Type B pancreatic cell (in vitro differentiated cells): Measurements from ENCODE around the gene CASZ1. TPM values are rescaled to one million over a fixed set of nuclear protein-coding genes. Genes with fewer than 3 reads are reported as not detected.

Experiments
- DNase-seq: peaks from one replicate; pipeline ENCODE4 v3.0.0; 2021; ENCODE audit warnings: mixed read lengths; ENCODE audit not compliant: unreplicated experiment; ENCODE audit errors: extremely low spot score
- H3K27ac Mint-ChIP-seq: 2 replicates; pipeline ENCODE4 v1.8.0; 2021; ENCODE audit warnings: mild to moderate bottlenecking, mixed read lengths
- H3K27me3 Mint-ChIP-seq: 2 replicates; pipeline ENCODE4 v1.8.0; 2021; ENCODE audit warnings: mixed read lengths
- H3K36me3 Mint-ChIP-seq: 2 replicates; pipeline ENCODE4 v1.8.0; 2021; ENCODE audit warnings: mixed read lengths
- H3K4me1 Mint-ChIP-seq: one replicate; pipeline ENCODE4 v1.8.0; 2021; ENCODE audit warnings: mixed read lengths; ENCODE audit not compliant: unreplicated experiment
- H3K4me3 Mint-ChIP-seq: 2 replicates; pipeline ENCODE4 v1.8.0; 2021; ENCODE audit warnings: mild to moderate bottlenecking, mixed read lengths
- H3K9me3 Mint-ChIP-seq: 2 replicates; pipeline ENCODE4 v1.8.0; 2021; ENCODE audit warnings: mixed read lengths
- total RNA-seq: library from RNA; stranded (reverse); gene quantifications from 2 replicates; pipeline ENCODE4 v1.2.1, GENCODE V29; 2021; ENCODE audit warnings: low replicate concordance
- TF ChIP-seq, protein P1 (sequence below): fragments of 200-600 bp; sonication (generic); conservative IDR thresholded peaks from 2 replicates; pipeline ENCODE4 v1.5.0; 2021; ENCODE audit warnings: antibody characterized with exemption, mild to moderate bottlenecking

Gene CASZ1
- total RNA-seq, 1 donor from 2014 or later: 15.7 TPM

DNA sequence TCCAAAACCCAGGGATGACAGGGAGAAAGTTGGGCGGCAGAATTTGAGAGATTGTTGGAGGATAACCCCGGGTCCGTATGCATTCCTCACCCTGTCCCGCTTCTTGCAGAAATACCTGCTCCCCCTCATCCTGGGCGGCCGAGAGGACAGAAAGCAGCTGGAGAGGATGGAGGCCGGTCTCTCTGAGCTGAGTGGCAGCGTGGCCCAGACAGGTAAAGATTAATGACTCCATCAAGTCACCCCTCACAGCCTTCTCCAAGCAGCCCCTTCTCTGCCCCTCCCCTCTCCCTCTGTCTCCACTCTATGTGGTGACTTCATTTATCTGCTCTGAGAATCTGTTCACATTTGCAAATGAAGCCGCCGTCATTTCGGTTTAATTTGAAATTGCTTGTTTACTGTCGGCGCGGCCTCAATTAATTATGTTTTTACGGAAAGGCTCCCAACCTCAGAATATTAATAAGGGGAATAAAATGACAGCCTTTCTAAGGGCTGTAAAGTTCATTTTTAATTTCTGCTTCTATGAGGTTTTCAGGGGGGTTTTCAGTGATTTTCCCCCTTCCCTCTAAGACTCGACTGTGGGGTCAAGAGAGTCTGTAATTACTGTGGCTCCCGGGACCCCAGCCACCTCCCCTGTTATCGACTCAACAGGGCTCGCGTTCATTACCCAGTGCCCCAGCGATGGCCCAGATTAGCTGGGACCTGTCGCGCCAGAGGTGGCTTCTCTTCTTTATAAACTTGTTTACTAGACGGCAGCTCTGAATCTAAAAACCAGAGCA, 173.3 kb downstream of the CASZ1 start:
- no peak for DNase-seq

DNA sequence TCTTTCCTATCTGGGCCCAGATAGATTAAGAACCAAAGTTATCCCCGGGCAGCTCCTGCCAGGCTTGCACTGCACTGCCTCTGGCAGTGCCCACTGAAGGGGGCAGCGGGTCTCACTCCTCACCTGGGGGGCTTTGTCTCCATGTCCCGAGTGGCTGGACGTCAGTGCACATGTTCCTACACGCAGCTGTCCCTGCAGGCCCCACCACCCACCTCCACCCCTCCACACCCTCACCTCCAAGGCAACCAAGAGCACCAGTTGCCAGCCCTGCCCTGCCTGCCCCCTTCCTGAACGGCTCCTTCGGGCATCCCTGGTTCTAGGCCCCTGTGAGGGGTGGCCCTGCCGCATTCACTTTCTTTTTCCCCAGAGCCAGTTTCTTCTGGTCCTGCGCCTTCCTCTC, 174.5 kb downstream of the CASZ1 start:
- no peak overlapping the region for H3K4me3 Mint-ChIP-seq
- H3K27ac Mint-ChIP-seq: no peak overlapping the region
- H3K36me3 Mint-ChIP-seq: peaks cover 12% of the 10 kb centered on the region
- TF ChIP-seq, protein P1, sequence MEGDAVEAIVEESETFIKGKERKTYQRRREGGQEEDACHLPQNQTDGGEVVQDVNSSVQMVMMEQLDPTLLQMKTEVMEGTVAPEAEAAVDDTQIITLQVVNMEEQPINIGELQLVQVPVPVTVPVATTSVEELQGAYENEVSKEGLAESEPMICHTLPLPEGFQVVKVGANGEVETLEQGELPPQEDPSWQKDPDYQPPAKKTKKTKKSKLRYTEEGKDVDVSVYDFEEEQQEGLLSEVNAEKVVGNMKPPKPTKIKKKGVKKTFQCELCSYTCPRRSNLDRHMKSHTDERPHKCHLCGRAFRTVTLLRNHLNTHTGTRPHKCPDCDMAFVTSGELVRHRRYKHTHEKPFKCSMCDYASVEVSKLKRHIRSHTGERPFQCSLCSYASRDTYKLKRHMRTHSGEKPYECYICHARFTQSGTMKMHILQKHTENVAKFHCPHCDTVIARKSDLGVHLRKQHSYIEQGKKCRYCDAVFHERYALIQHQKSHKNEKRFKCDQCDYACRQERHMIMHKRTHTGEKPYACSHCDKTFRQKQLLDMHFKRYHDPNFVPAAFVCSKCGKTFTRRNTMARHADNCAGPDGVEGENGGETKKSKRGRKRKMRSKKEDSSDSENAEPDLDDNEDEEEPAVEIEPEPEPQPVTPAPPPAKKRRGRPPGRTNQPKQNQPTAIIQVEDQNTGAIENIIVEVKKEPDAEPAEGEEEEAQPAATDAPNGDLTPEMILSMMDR: no peak
- H3K9me3 Mint-ChIP-seq: no peaks in the 10 kb centered on the region
- peaks cover 20% of the 10 kb centered on the region for H3K4me1 Mint-ChIP-seq
- DNase-seq: no peak
- H3K27me3 Mint-ChIP-seq: no peaks in the 10 kb centered on the region

More for the DNA sequence above, 173.3 kb downstream of the CASZ1 start:
- Mint-ChIP-seq H3K4me3 (no peak overlapping the region), H3K27me3 (no peaks in the 10 kb centered on the region), H3K9me3 (no peaks in the 10 kb centered on the region), H3K4me1 (peaks cover 20% of the 10 kb centered on the region), H3K27ac (no peak overlapping the region), H3K36me3 (peaks cover 12% of the 10 kb centered on the region)
- TF ChIP-seq, protein P1: no peak

DNA sequence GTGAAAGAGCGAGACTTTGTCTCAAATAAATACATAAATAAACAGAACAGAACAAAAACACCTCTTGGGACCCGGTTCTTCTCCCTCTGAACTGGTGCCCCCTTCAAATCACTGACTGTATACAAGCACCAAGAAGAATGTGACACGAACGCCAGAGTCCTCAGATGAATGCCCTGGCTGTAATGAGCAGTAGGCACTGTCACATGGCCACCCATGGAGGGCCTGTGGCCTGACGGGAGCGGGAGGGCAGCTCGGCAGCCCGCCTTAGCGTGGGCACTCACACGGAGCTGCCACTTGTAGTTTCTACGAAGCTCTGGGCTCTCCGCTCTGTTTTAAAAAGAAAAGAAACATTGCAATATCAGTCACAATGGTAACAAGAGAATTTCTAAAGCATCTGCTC, 175.7 kb downstream of the CASZ1 start:
- Mint-ChIP-seq H3K27me3 (no peaks in the 10 kb centered on the region), H3K4me1 (peaks cover 19% of the 10 kb centered on the region), H3K27ac (no peak overlapping the region), H3K4me3 (no peak overlapping the region), H3K9me3 (no peaks in the 10 kb centered on the region), H3K36me3 (peaks cover 9% of the 10 kb centered on the region)
- DNase-seq: no peak
- TF ChIP-seq, protein P1: no peak

DNA sequence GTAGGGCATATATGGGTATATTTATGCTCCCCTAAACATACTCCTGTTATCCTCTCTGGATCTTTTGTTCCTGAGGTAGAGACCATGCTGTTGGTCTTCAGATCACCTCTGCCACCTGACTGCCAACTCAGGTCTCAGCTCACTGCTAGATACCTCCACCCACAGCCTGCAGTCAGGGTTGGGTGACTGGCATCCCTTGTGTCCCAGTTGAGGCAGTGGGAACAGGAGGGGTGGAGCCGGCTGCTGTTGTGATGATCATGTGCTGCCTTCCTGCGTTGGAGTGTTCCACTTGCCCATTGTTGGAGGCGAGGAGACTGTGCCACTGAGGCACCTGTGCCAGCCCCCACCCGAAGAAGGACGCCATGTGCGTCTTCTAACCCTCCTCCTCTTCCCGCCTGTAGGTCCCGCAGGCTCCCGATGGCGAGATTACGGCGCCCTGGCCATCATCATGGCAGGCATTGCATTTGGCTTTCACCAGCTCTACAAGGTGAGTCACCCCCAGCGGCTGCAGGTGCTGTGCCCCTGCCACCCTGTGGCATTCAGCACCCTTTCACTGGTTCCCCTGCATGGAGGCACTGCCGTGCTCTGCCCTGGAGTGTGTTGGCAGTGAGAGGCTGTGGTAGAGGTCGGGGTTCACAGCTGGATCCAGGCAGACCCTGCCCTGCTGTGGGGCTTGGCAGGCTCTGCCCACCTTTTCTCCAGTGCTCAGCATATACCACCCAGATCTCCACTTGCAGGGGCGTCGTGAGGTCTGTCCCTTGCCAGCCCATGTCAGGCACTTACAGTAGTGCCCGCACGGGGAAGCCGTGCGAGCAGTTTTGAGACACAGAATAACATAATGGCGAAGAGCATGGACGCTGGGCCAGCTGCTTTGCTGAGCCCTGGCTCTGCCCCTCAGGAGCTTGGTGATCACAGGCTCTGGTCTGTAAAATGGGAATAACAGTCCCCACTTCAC, 178.2 kb downstream of the CASZ1 start:
- Mint-ChIP-seq H3K4me3 (no peak overlapping the region), H3K36me3 (peaks cover 5% of the 10 kb centered on the region), H3K27ac (no peak overlapping the region), H3K9me3 (no peaks in the 10 kb centered on the region), H3K4me1 (peaks cover 12% of the 10 kb centered on the region), H3K27me3 (no peaks in the 10 kb centered on the region)
- TF ChIP-seq, protein P1: no peak
- no peak for DNase-seq

DNA sequence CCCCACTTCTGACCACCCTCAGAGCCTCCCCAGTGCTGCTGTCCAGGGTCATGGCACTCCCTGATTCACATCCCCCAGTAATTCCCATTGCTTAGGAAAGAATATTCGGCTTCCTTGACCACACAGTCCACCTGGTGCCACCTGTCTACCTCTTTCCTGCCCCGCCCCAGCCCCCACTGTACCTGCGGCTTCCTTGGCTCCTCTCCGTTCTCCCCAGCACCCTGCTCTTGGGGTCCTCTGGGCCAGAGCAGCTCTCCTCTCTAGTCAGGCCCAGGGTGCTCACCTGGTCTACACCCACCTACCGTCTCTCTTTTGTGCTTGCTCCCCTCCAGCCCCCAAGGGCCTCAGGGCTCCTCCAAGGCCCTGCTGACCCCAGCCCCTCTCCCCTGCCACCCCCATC, 179.1 kb downstream of the CASZ1 start:
- Mint-ChIP-seq H3K27ac (no peak overlapping the region), H3K4me3 (no peak overlapping the region), H3K4me1 (peaks cover 3% of the 10 kb centered on the region), H3K36me3 (peaks cover 2% of the 10 kb centered on the region), H3K27me3 (no peaks in the 10 kb centered on the region), H3K9me3 (no peaks in the 10 kb centered on the region)
- TF ChIP-seq, protein P1: no peak
- DNase-seq: no peak
